H1 (cell line): ENCODE results near the gene NETO2. TPM values are rescaled to one million over a fixed set of nuclear protein-coding genes. Genes with fewer than 3 reads are reported as not detected.

Source experiments
- BACH1 ChIP-seq: IDR thresholded peaks from 2 replicates; pipeline ENCODE4 v1.6.1; 2012; ENCODE audit warnings: low read length, improper control_type of control experiment
- BCL11A ChIP-seq, 2 experiments: IDR thresholded peaks; one replicate each; pipeline ENCODE4 v1.6.1; 2011; ENCODE audit warnings: low read depth in 2 of 2, low read length in 2 of 2, mild to moderate bottlenecking in 2 of 2
- CHD1 ChIP-seq: IDR thresholded peaks from 2 replicates; pipeline ENCODE4 v1.6.1; 2012; ENCODE audit warnings: low read depth, low read length, improper control_type of control experiment
- CHD2 ChIP-seq: IDR thresholded peaks from 2 replicates; pipeline ENCODE4 v1.6.1; 2012; ENCODE audit warnings: low read length, improper control_type of control experiment
- CHD7 ChIP-seq: fragments of 300-600 bp; sonication (generic); IDR thresholded peaks from 2 replicates; pipeline ENCODE4 v1.7.1; 2012; ENCODE audit warnings: low read length, moderate library complexity, mild to moderate bottlenecking, inconsistent platforms; ENCODE audit not compliant: insufficient replicate concordance
- CTBP2 ChIP-seq: IDR thresholded peaks from 2 replicates; pipeline ENCODE4 v1.7.0; 2011; ENCODE audit warnings: borderline replicate concordance, mild to moderate bottlenecking, moderate library complexity, mixed read lengths, low read length; ENCODE audit not compliant: insufficient read depth, insufficient read length
- EP300 ChIP-seq, 2 experiments: IDR thresholded peaks; 1 replicate in 1 of 2; 2 replicates in 1 of 2; pipeline ENCODE4 v1.6.1; 2011 to 2012; ENCODE audit warnings: low read depth in 2 of 2, low read length in 2 of 2, mild to moderate bottlenecking in 2 of 2, borderline replicate concordance in 1 of 2, inconsistent platforms in 1 of 2, moderate library complexity in 1 of 2
- EZH2 ChIP-seq: fragments of 200-600 bp; sonication (generic); IDR thresholded peaks from 2 replicates; pipeline ENCODE4 v1.7.1; 2012; ENCODE audit warnings: low read depth, mild to moderate bottlenecking, moderate library complexity, low read length, inconsistent platforms; ENCODE audit not compliant: severe bottlenecking
- POU5F1 ChIP-seq: IDR thresholded peaks from 2 replicates; pipeline ENCODE4 v1.6.1; 2011; ENCODE audit warnings: low read depth, mild to moderate bottlenecking, low read length, moderate library complexity
- RFX5 ChIP-seq: IDR thresholded peaks from 2 replicates; pipeline ENCODE4 v1.6.1; 2011; ENCODE audit warnings: low read depth, low read length, improper control_type of control experiment, borderline replicate concordance
- YY1 ChIP-seq: IDR thresholded peaks from 2 replicates; pipeline ENCODE4 v1.6.1; 2011; ENCODE audit warnings: low read depth, mild to moderate bottlenecking, low read length
- polyA plus RNA-seq, 7 experiments: library from polyadenylated mRNA; depleted of rRNA in 3 of 7; stranded (reverse) in 5 of 7; unstranded in 2 of 7; fragments of >200 nt in 5 of 7; fragments of 200-250 nt in 2 of 7; gene quantifications; 1 replicate in 5 of 7; 2 replicates in 1 of 7; 4 replicates in 1 of 7; pipeline versions ENCODE4 v1.2.1 to v1.2.3, GENCODE V29; 2011 to 2013; ENCODE audit warnings: missing spikeins in 2 of 7, mixed read lengths in 2 of 7
- total RNA-seq: library from RNA; stranded (reverse); fragmentation: NEBNext Ultra II Directional; extraction: Animal tissue kit (Norgen Biotek cat#: 25700); gene quantifications from 2 replicates; pipeline ENCODE4 v1.2.1, GENCODE V29; 2021

The NETO2 gene
- total and polyA plus RNA-seq, 2 of the 8 experiments (the other 6 are each of a cell fraction or from before 2014, with no cell fraction given) = 9.4 to 12.5 TPM

DNA sequence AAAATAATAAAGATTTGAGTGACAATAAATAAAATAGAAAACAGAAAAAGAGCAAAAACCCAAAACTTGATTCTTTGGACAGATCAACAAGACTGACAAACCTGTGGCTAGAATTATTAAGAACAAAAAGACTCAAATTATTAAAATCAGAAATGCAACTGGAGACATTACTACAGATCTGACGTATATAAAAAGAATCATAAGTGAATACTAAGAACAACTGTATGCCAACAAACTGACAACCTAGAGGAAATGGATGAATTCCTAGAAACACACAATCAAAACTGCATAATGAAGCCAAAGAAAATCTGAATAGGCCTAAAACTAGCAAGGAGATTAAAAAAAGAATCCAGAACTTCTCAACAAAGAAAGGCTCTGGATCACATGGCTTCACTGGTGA is 47.4 kb downstream of the NETO2 start (continued):
- TF ChIP-seq CTBP2 (no peak), CHD2 (no peak), CHD1 (no peak), EZH2 (no peak), BCL11A (IDR thresholded peaks at IDR 0.05; ENCODE audit: low read depth in 2 of 2, low read length in 2 of 2) (no peak), YY1 (no peak), EP300 (IDR thresholded peaks at IDR 0.05; ENCODE audit: borderline replicate concordance in 1 of 2, low read depth in 2 of 2, low read length in 2 of 2) (no peak), CHD7 (no peak), RFX5 (no peak), POU5F1 (no peak), BACH1 (no peak)
